ENCODE measurements around the gene KCNMA1. TPM values are rescaled to one million over a fixed set of nuclear protein-coding genes. Genes with fewer than 3 reads are reported as not detected.

KCNMA1 gene
- total RNA-seq, 1 experiment from 2014 or later = 0.49 TPM

DNA sequence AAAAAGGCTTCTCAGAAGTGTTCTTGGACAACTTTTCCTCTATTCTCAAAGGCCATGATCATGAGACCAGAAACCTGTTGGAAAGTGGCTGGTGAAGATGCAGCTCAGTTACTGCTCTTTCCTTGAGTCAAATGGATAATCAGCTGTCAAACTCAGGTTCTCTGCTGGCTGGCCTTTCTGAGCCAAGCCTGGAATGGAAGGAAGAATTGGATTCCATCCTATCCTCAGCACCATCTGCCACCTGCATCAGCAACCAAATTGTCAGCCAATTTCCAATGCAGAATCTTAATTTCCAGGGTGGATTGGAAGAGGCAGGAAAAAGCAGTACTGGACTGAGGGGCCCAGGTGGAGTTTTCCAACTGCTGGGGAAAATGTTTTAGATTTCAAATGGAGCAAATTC is 631.7 kb downstream of the KCNMA1 start:
- TF ChIP-seq SP1 (IDR thresholded peaks at IDR 0.05; ENCODE audit: low read depth) (no peak), ZNF274 (IDR thresholded peaks at IDR 0.05; ENCODE audit: low read depth, low read length) (no peak), EZH2phosphoT487 (IDR thresholded peaks at IDR 0.05; ENCODE audit: borderline replicate concordance) (no peak), YY1 (IDR thresholded peaks at IDR 0.05; ENCODE audit: extremely low read depth, insufficient replicate concordance, low read depth, low read length) (no peak), ELF1 (IDR thresholded peaks at IDR 0.05; ENCODE audit: borderline replicate concordance, low read depth) (no peak), POLR2A (IDR thresholded peaks at IDR 0.05; ENCODE audit: borderline replicate concordance, extremely low read depth, insufficient read depth, insufficient read length) (no peak), EGR1 (IDR thresholded peaks at IDR 0.05; ENCODE audit: low read depth) (no peak)
- TF ChIP-seq, protein P1, sequence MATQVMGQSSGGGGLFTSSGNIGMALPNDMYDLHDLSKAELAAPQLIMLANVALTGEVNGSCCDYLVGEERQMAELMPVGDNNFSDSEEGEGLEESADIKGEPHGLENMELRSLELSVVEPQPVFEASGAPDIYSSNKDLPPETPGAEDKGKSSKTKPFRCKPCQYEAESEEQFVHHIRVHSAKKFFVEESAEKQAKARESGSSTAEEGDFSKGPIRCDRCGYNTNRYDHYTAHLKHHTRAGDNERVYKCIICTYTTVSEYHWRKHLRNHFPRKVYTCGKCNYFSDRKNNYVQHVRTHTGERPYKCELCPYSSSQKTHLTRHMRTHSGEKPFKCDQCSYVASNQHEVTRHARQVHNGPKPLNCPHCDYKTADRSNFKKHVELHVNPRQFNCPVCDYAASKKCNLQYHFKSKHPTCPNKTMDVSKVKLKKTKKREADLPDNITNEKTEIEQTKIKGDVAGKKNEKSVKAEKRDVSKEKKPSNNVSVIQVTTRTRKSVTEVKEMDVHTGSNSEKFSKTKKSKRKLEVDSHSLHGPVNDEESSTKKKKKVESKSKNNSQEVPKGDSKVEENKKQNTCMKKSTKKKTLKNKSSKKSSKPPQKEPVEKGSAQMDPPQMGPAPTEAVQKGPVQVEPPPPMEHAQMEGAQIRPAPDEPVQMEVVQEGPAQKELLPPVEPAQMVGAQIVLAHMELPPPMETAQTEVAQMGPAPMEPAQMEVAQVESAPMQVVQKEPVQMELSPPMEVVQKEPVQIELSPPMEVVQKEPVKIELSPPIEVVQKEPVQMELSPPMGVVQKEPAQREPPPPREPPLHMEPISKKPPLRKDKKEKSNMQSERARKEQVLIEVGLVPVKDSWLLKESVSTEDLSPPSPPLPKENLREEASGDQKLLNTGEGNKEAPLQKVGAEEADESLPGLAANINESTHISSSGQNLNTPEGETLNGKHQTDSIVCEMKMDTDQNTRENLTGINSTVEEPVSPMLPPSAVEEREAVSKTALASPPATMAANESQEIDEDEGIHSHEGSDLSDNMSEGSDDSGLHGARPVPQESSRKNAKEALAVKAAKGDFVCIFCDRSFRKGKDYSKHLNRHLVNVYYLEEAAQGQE (IDR thresholded peaks at IDR 0.05; ENCODE audit: low read depth) = no peak
- TF ChIP-seq, protein P2, sequence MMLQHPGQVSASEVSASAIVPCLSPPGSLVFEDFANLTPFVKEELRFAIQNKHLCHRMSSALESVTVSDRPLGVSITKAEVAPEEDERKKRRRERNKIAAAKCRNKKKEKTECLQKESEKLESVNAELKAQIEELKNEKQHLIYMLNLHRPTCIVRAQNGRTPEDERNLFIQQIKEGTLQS (IDR thresholded peaks at IDR 0.05) = no peak
- ChIA-PET RAD21 (ENCODE audit: low non-redundant PET in 1 of 2, low total read pairs in 2 of 2, uncharacterized antibody in 2 of 2, unreplicated experiment in 2 of 2) (no interaction called here), CTCF (interaction anchor here (1.1 kb wide), 1 partner anchor 25 kb away, joined by 3 read pairs; no protein-coding TSS in a partner anchor), POLR2A (no interaction called here)
- no peaks in the 10 kb centered on the region for H3K9me3 ChIP-seq (ENCODE audit: control insufficient read depth in 1 of 2, insufficient read depth in 1 of 2, low read depth in 1 of 2, low read length in 2 of 2)
- H3K27ac ChIP-seq (ENCODE audit: low read depth, low read length) = no peak overlapping the region
- H3K9me2 ChIP-seq (ENCODE audit: insufficient read depth) = no peaks in the 10 kb centered on the region
- H2AFZ ChIP-seq (ENCODE audit: low read depth, low read length, poor library complexity, severe bottlenecking) = no peak overlapping the region
- no TSS peak for BruUV-seq (replicated peaks)
- H4K20me1 ChIP-seq (ENCODE audit: insufficient read depth) = no peaks in the 10 kb centered on the region
- no peaks in the 10 kb centered on the region for H3K36me3 ChIP-seq (ENCODE audit: control insufficient read depth in 1 of 2, insufficient read depth in 2 of 2, low read length in 2 of 2)
- intact Hi-C loops (cut with micrococcal nuclease) = no loop called here
- no peak for DNase-seq (ENCODE audit: low read depth, low spot score)
- H3K27me3 ChIP-seq (ENCODE audit: insufficient read depth, low read length) = peaks cover 54% of the 10 kb centered on the region
- no peak overlapping the region for H3K4me2 ChIP-seq (ENCODE audit: low read length)
- no peak for ATAC-seq
- H3K79me2 ChIP-seq (ENCODE audit: insufficient read depth, low read length) = no peaks in the 10 kb centered on the region
- H3K4me3 ChIP-seq (replicated peaks in 1 of 2; ENCODE audit: low read depth in 1 of 2, low read length in 2 of 2) = no peak overlapping the region
- H3K4me1 ChIP-seq (ENCODE audit: control insufficient read depth in 1 of 2, insufficient read depth in 2 of 2, low read length in 2 of 2) = no peaks in the 10 kb centered on the region
- H3K9ac ChIP-seq (ENCODE audit: low read length) = no peak overlapping the region

All from HCT116 (cell line).